Measurements from ENCODE around the gene COL6A1. TPM values are rescaled to one million over a fixed set of nuclear protein-coding genes. Genes with fewer than 3 reads are reported as not detected.
A peak's percentile ranks its signal among the peaks of the same experiment; 100 is the strongest.

Gene COL6A1
- polyA plus RNA-seq, 1 of the 3 experiments (the other 2 are of a cell fraction): 107 TPM

- Histone ChIP-seq H3K4me2 (no peak overlapping the region), H3K36me3 (replicated peaks in 1 of 2; ENCODE audit: control insufficient read depth in 1 of 2, insufficient read depth in 2 of 2, low read length in 1 of 2) (no peaks in the 10 kb centered on the region), H4K20me1 (ENCODE audit: insufficient read depth) (no peaks in the 10 kb centered on the region), H3K27ac (ENCODE audit: low read depth in 2 of 2, low read length in 1 of 2) (no peak overlapping the region; a peak in 1 of 4 replicates), H3K9ac (no peak overlapping the region), H3K4me1 (ENCODE audit: control insufficient read depth in 1 of 2, insufficient read depth in 2 of 2, low read depth in 1 of 2, low read length in 1 of 2) (peaks cover 0 to 15% of the 10 kb centered on the region in 2 experiments; a peak in 1 of 4 replicates), H3K79me2 (ENCODE audit: insufficient read depth) (no peaks in the 10 kb centered on the region), H3K4me3 (ENCODE audit: low read depth in 2 of 2, low read length in 1 of 2) (no peak overlapping the region), H3K27me3 (ENCODE audit: insufficient read depth) (no peaks in the 10 kb centered on the region), H3F3A (replicated peaks; ENCODE audit: insufficient read depth) (no peaks in the 10 kb centered on the region), H2AFZ (ENCODE audit: low read depth) (no peak overlapping the region), H3K9me2 (no peaks in the 10 kb centered on the region), H3K9me3 (no peaks in the 10 kb centered on the region)
- WGBS (ENCODE audit: low lambda C conversion rate): 73% methylated on average over 20 of the region's 21 CpGs
- ChIA-PET POLR2A (no interaction called here), CTCF (interaction anchor here (0.9 to 1.1 kb wide), 2 partner anchors 19 to 21 kb away, joined by 3 to 4 read pairs; no protein-coding TSS in a partner anchor)
- peak; percentile 41 for DNase-seq
- TF ChIP-seq MEF2A (IDR thresholded peaks at IDR 0.05; ENCODE audit: borderline replicate concordance, low read depth) (no peak), CHD2 (IDR thresholded peaks at IDR 0.05; ENCODE audit: low read length, partially characterized antibody) (no peak), FOXM1 (IDR thresholded peaks at IDR 0.05; ENCODE audit: low read depth) (no peak), ELF1 (IDR thresholded peaks at IDR 0.05) (no peak), EZH2phosphoT487 (IDR thresholded peaks at IDR 0.05; ENCODE audit: borderline replicate concordance, low read depth) (no peak), FOSL2 (IDR thresholded peaks at IDR 0.05; ENCODE audit: borderline replicate concordance, low read depth) (no peak), GABPA (IDR thresholded peaks at IDR 0.05; ENCODE audit: low read depth) (no peak), TAF1 (IDR thresholded peaks at IDR 0.05; ENCODE audit: borderline replicate concordance, low read depth, low read length) (no peak), NFIC (IDR thresholded peaks at IDR 0.05; ENCODE audit: borderline replicate concordance) (no peak), NRF1 (IDR thresholded peaks at IDR 0.05; ENCODE audit: low read depth, low read length) (no peak), RXRA (IDR thresholded peaks at IDR 0.05; ENCODE audit: borderline replicate concordance, low read depth) (no peak)
- TF ChIP-seq, protein P1, sequence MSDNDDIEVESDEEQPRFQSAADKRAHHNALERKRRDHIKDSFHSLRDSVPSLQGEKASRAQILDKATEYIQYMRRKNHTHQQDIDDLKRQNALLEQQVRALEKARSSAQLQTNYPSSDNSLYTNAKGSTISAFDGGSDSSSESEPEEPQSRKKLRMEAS (IDR thresholded peaks at IDR 0.05; ENCODE audit: low read depth): no peak
- TF ChIP-seq, protein P2, sequence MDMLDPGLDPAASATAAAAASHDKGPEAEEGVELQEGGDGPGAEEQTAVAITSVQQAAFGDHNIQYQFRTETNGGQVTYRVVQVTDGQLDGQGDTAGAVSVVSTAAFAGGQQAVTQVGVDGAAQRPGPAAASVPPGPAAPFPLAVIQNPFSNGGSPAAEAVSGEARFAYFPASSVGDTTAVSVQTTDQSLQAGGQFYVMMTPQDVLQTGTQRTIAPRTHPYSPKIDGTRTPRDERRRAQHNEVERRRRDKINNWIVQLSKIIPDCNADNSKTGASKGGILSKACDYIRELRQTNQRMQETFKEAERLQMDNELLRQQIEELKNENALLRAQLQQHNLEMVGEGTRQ (IDR thresholded peaks at IDR 0.05; ENCODE audit: borderline replicate concordance, low read depth, low read length): no peak
These were observed 30.6 kb upstream of the COL6A1 start for GRCh38 chr21:45950740-45951515.

DNA sequence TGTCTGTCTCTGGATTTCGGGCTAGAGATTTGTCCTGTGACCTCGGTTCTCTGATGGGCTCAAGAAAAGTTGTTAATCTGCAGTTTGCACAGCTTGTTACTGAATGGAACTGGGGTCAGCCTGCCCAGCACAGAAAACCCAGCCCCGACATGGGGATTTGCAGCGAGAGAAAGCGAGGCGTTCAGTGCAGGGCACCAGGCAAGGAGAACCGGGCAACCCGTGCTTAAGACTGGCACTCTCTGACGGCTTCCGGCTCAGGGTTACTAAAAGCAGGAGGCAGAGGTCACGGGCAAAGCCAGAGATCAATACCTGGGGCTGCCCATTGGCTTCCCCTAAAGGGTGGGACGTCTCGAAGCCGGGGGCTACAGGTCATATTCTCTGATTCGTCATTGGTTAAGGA, 29.9 kb upstream of the COL6A1 start:
- H3K27ac ChIP-seq (ENCODE audit: low read depth in 2 of 2, low read length in 1 of 2): no peak overlapping the region
- POLR2A ChIA-PET: no interaction called here
- DNase-seq: no peak
- H3K79me2 ChIP-seq (ENCODE audit: insufficient read depth): no peaks in the 10 kb centered on the region
- CTCF ChIA-PET: interaction anchor here (0.9 to 1.1 kb wide), 2 partner anchors 18 to 20 kb away, joined by 3 to 4 read pairs; no protein-coding TSS in a partner anchor
- no peaks in the 10 kb centered on the region for H3K9me3 ChIP-seq
- WGBS (ENCODE audit: low lambda C conversion rate): 85% methylated on average over 8 of the region's 15 CpGs
- no peaks in the 10 kb centered on the region for H3F3A ChIP-seq (replicated peaks; ENCODE audit: insufficient read depth)
- no peak overlapping the region for H2AFZ ChIP-seq (ENCODE audit: low read depth)
- H3K4me2 ChIP-seq: no peak overlapping the region
- H3K4me3 ChIP-seq (ENCODE audit: low read depth in 2 of 2, low read length in 1 of 2): no peak overlapping the region
- H3K4me1 ChIP-seq (ENCODE audit: control insufficient read depth in 1 of 2, insufficient read depth in 2 of 2, low read depth in 1 of 2, low read length in 1 of 2): peaks cover 0 to 15% of the 10 kb centered on the region in 2 experiments; a peak in 1 of 4 replicates
- no peak overlapping the region for H3K9ac ChIP-seq
- no peaks in the 10 kb centered on the region for H3K9me2 ChIP-seq
- H3K36me3 ChIP-seq (replicated peaks in 1 of 2; ENCODE audit: control insufficient read depth in 1 of 2, insufficient read depth in 2 of 2, low read length in 1 of 2): no peaks in the 10 kb centered on the region
- no peak for TF ChIP-seq CTCF (IDR thresholded peaks at IDR 0.05)
- no peak for TF ChIP-seq RCOR1 (IDR thresholded peaks at IDR 0.05; ENCODE audit: low read length)
- TF ChIP-seq, protein P2 (IDR thresholded peaks at IDR 0.05; ENCODE audit: borderline replicate concordance, low read depth, low read length): no peak
- TF ChIP-seq CHD2 (IDR thresholded peaks at IDR 0.05; ENCODE audit: low read length, partially characterized antibody): no peak
- no peak for TF ChIP-seq GATA2 (CRISPR knock-in tag; IDR thresholded peaks at IDR 0.05)
- TF ChIP-seq, protein P1 (IDR thresholded peaks at IDR 0.05; ENCODE audit: low read depth): no peak
- TF ChIP-seq EP300 (IDR thresholded peaks at IDR 0.05; ENCODE audit: borderline replicate concordance in 1 of 2, low read depth in 1 of 2, low read length in 1 of 2): no peak
- no peak for TF ChIP-seq RFX5 (IDR thresholded peaks at IDR 0.05; ENCODE audit: low read length)
- TF ChIP-seq RXRA (IDR thresholded peaks at IDR 0.05; ENCODE audit: borderline replicate concordance, low read depth): no peak
- no peak for TF ChIP-seq TEAD4 (IDR thresholded peaks at IDR 0.05; ENCODE audit: borderline replicate concordance, insufficient read depth)
- TF ChIP-seq SMC3 (IDR thresholded peaks at IDR 0.05; ENCODE audit: low read depth, low read length): no peak
- no peaks in the 10 kb centered on the region for H3K27me3 ChIP-seq (ENCODE audit: insufficient read depth)
- no peaks in the 10 kb centered on the region for H4K20me1 ChIP-seq (ENCODE audit: insufficient read depth)
